IgD-negative memory B cell (primary cell): Measurements from ENCODE around the gene NUDT9. TPM values are rescaled to one million over a fixed set of nuclear protein-coding genes. Genes with fewer than 3 reads are reported as not detected.
A peak's percentile ranks its signal among the peaks of the same experiment; 100 is the strongest.
"Not testable (repeated sequence)": the region's sequence is repeated elsewhere in the genome, so short reads cannot be mapped to it uniquely, and the experiment has no call there.

Experiments used
- H3K27ac Mint-ChIP-seq, 3 donors: one replicate each; pipeline ENCODE4 v1.8.0; 2020 to 2022; ENCODE audit warnings: mild to moderate bottlenecking in 3 of 3, mixed read lengths in 3 of 3, moderate library complexity in 1 of 3
- H3K27me3 Mint-ChIP-seq: one replicate; pipeline ENCODE4 v1.8.0; 2021; ENCODE audit warnings: mixed read lengths
- H3K36me3 Mint-ChIP-seq: one replicate; pipeline ENCODE4 v1.8.0; 2020; ENCODE audit warnings: mild to moderate bottlenecking, mixed read lengths
- H3K4me1 Mint-ChIP-seq, 3 donors: one replicate each; pipeline ENCODE4 v1.8.0; 2020 to 2022; ENCODE audit warnings: mixed read lengths in 3 of 3, mild to moderate bottlenecking in 1 of 3
- H3K4me3 Mint-ChIP-seq, 4 donors: one replicate each; pipeline ENCODE4 v1.8.0; 2020 to 2022; ENCODE audit warnings: mild to moderate bottlenecking in 4 of 4, mixed read lengths in 4 of 4, moderate library complexity in 3 of 4
- H3K9me3 Mint-ChIP-seq, 3 donors: one replicate each; pipeline ENCODE4 v1.8.0; 2020 to 2021; ENCODE audit warnings: mixed read lengths in 3 of 3, mild to moderate bottlenecking in 1 of 3
- polyA plus RNA-seq: library from polyadenylated mRNA; unstranded; fragments of 300-500 nt; fragmentation: Illumina TruSeq; gene quantifications from one replicate; pipeline ENCODE4 v1.2.3, GENCODE V29; 2021

The NUDT9 gene, protein sequence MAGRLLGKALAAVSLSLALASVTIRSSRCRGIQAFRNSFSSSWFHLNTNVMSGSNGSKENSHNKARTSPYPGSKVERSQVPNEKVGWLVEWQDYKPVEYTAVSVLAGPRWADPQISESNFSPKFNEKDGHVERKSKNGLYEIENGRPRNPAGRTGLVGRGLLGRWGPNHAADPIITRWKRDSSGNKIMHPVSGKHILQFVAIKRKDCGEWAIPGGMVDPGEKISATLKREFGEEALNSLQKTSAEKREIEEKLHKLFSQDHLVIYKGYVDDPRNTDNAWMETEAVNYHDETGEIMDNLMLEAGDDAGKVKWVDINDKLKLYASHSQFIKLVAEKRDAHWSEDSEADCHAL
- 23.6 TPM for polyA plus RNA-seq

- H3K27ac Mint-ChIP-seq: peak within 1 kb of the TSS; percentile 94 to 100 (median 96)
- H3K9me3 Mint-ChIP-seq: no peaks in the 10 kb centered on the region
- peak within 1 kb of the TSS; percentile 94 to 100 (median 97) for H3K4me3 Mint-ChIP-seq
- peaks cover 22 to 29% (median 22%) of the 10 kb centered on the region in 3 donors for H3K4me1 Mint-ChIP-seq
- H3K36me3 Mint-ChIP-seq: peaks cover 2% of the 10 kb centered on the region
- H3K27me3 Mint-ChIP-seq: no peaks in the 10 kb centered on the region
Measured at GRCh38 chr4:87422104-87423052, at the start of gene NUDT9. NUDT9 (plus strand) TSS chr4:87422573; CDS start chr4:87422906, 333 bp downstream.

DNA sequence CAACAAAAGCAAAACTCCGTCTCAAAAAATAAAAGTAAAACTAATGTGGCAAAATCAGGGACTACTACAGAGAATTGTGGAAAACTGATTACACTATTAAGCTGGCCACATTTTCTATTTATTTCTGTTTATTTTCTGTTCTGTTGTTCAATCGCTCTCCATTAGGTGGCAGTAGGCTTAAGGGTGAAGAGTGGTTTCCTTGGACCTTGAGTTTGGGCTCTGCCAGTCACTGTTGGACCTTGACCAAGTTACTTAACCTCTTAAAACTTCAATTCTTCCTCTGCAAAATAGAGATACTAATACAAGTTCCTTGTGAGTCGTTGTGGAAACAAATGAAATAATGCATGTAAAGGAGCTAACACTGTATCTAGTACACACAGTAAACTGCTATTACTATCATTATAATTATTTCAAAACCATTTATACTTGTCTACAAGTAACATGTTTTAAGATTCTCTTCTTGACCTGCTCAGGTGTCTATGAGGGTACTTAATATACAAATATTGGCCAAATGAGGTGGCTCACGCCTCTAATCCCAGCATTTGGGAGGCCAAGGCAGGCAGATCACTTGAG, 46.6 kb upstream of the NUDT9 start:
- H3K9me3 Mint-ChIP-seq: no peaks in the 10 kb centered on the region
- H3K27me3 Mint-ChIP-seq: no peaks in the 10 kb centered on the region
- peaks cover 3% of the 10 kb centered on the region for H3K36me3 Mint-ChIP-seq
- H3K4me3 Mint-ChIP-seq: no peak overlapping the region
- peak overlapping the region in 1 of 3 donors; percentile 80 for H3K27ac Mint-ChIP-seq
- H3K4me1 Mint-ChIP-seq: peaks cover 3 to 4% (median 3%) of the 10 kb centered on the region in 3 donors

DNA sequence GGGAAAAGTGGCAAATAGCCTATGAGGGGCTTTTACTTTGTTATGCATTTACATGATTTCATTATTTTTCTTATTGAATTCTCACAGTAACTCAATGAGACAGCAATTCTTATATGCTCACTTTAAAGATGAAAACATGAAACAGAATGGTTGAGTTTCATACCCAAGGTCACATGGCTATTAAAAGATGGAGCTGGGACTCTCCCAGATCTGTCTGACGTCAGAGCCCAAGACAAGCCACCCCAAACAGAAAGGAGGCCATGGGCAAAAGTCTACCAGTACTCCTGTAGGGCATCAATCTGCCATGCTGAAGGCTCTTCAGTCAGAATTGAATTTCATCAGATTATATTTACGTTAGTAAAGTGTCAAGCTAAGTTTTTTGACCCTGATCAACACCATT, 44.6 kb upstream of the NUDT9 start:
- H3K27me3 Mint-ChIP-seq: no peaks in the 10 kb centered on the region
- H3K27ac Mint-ChIP-seq: peak overlapping the region in 1 of 3 donors; percentile 21
- H3K4me1 Mint-ChIP-seq: peaks cover 3 to 5% (median 4%) of the 10 kb centered on the region in 3 donors
- no peaks in the 10 kb centered on the region for H3K9me3 Mint-ChIP-seq
- H3K36me3 Mint-ChIP-seq: peaks cover 3% of the 10 kb centered on the region
- no peak overlapping the region for H3K4me3 Mint-ChIP-seq

DNA sequence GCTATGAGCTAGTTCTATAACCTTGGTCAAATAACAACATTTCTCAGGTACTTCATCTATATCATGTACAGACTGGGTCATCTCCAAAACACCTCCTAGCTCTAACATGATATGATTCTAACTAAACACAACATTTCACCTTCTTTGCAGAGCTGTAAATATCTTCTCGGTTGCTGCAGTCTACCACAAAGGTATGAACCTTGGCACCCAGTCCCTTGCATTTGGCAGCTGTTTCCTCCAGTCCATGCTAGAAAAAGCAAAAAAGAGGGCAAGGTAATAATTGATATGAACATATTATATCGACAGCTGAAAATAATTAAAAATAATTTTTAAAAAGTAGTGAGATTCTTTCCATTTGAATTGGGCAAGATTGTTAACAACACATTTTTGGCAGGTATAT, 40.3 kb upstream of the NUDT9 start:
- Mint-ChIP-seq H3K9me3 (no peaks in the 10 kb centered on the region), H3K4me1 (peaks cover 11 to 23% (median 13%) of the 10 kb centered on the region in 3 donors), H3K4me3 (peak overlapping the region in 1 of 4 donors; percentile 1), H3K27me3 (no peaks in the 10 kb centered on the region), H3K36me3 (peaks cover 3% of the 10 kb centered on the region), H3K27ac (no peak overlapping the region)

GRCh38 chr4:87382931-87383330, 39.4 kb upstream of the NUDT9 start:
- Mint-ChIP-seq H3K36me3 (peaks cover 3% of the 10 kb centered on the region), H3K4me1 (peaks cover 19 to 30% (median 19%) of the 10 kb centered on the region in 3 donors), H3K9me3 (no peaks in the 10 kb centered on the region), H3K27ac (peak overlapping the region in 2 of 3 donors; percentile 11 to 24), H3K4me3 (no peak overlapping the region), H3K27me3 (no peaks in the 10 kb centered on the region)

GRCh38 chr4:87384466-87385132, 37.8 kb upstream of the NUDT9 start:
- peak overlapping the region in 1 of 3 donors; percentile 11 for H3K27ac Mint-ChIP-seq
- not testable (repeated sequence) for H3K9me3 Mint-ChIP-seq, H3K27me3 Mint-ChIP-seq, H3K36me3 Mint-ChIP-seq
- peaks cover 30 to 43% (median 32%) of the 10 kb centered on the region in 3 donors for H3K4me1 Mint-ChIP-seq
- H3K4me3 Mint-ChIP-seq: peak overlapping the region in 1 of 4 donors; percentile 81

DNA sequence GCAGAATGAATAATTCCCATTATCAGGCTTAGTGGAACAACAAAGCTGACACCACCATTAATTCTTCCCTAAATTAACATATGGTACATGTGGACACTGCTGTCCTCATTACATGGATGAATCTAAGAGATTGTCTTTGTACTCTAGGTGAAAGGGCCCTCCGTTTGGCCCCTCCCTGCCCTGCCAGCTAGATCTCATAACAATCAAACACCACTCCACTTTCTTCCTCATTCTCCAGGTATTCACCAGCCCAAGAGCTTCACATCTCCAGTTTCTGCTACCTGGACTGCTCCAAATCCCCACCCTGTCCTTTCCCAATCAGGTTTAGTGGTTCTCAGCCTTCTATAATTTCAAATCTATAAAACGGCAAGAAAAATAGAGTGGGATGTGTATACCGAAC, 35.1 kb upstream of the NUDT9 start:
- Mint-ChIP-seq H3K36me3 (peaks cover 3% of the 10 kb centered on the region), H3K9me3 (peaks cover 0 to 4% (median 0%) of the 10 kb centered on the region in 3 donors), H3K27me3 (no peaks in the 10 kb centered on the region), H3K27ac (peak overlapping the region in 1 of 3 donors; percentile 93), H3K4me3 (peak overlapping the region in 2 of 4 donors; percentile 31 to 34), H3K4me1 (peaks cover 35 to 54% (median 46%) of the 10 kb centered on the region in 3 donors)

DNA sequence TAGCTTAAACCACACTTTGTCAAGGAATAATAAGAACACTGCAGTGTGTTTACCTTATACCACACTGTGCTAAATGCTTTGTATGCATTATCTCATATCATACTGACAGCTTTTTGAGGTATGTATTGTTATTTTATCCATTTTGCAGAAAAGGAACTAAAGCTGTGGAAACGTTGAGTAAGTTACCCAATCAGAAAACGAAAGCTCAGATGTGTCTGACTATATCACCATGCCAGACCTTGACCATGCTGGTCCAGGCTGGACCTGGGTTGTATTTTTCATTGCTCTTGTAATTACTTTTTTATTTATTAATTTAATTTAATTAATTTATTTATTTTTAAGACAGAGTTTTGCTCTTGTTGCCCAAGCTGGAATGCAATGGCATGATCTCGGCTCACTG, 33.5 kb upstream of the NUDT9 start:
- H3K4me1 Mint-ChIP-seq: peaks cover 27 to 46% (median 45%) of the 10 kb centered on the region in 3 donors
- H3K27me3 Mint-ChIP-seq: no peaks in the 10 kb centered on the region
- no peaks in the 10 kb centered on the region for H3K36me3 Mint-ChIP-seq
- peak overlapping the region in 2 of 3 donors; percentile 58 to 62 for H3K27ac Mint-ChIP-seq
- peak overlapping the region; percentile 74 to 96 (median 96) for H3K4me3 Mint-ChIP-seq
- peaks cover 0 to 4% (median 0%) of the 10 kb centered on the region in 3 donors for H3K9me3 Mint-ChIP-seq

DNA sequence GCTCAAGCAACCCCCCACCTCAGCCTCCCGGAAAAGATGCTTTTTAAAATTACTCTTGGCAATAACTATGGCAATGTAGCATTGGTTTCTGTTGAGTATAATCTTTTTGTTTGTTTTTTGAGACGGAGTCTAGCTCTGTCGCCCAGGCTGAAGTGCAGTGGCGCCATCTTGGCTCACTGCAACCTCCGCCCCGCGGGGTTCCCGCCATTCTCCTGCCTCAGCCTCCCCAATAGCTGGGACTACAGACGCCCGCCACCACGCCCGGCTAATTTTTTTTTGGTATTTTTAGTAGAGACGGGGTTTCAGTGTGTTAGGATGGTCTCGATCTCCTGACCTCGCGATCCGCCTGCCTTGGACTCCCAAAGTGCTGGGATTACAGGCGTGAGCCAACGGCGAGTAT, 32.3 kb upstream of the NUDT9 start:
- peaks cover 26 to 43% (median 42%) of the 10 kb centered on the region in 3 donors for H3K4me1 Mint-ChIP-seq
- peak overlapping the region; percentile 94 to 96 (median 96) for H3K4me3 Mint-ChIP-seq
- peak overlapping the region; percentile 8 to 58 (median 39) for H3K27ac Mint-ChIP-seq
- not testable (repeated sequence) for H3K36me3 Mint-ChIP-seq, H3K27me3 Mint-ChIP-seq, H3K9me3 Mint-ChIP-seq

DNA sequence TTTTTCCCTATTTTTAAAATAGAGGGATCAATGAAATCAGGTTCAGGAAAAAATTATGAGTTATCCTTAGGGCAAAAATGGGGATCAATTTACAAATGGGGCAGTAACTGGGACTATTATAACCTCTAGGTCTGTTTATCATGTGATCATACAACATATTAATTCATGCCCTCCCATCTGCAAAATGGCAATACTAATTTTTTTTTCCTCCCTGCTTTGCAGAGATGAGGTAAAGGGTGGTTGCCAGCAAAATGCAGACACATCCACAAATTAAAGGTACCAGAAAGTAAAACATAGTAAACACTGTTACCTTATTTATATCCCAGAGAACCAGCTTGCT, 31.9 kb upstream of the NUDT9 start:
- Mint-ChIP-seq H3K4me1 (peaks cover 26 to 40% (median 38%) of the 10 kb centered on the region in 3 donors), H3K27ac (peak overlapping the region; percentile 57 to 88 (median 58)), H3K36me3 (no peaks in the 10 kb centered on the region), H3K27me3 (peaks cover 1% of the 10 kb centered on the region), H3K9me3 (peaks cover 0 to 4% (median 0%) of the 10 kb centered on the region in 3 donors), H3K4me3 (peak overlapping the region; percentile 94 to 96 (median 96))

DNA sequence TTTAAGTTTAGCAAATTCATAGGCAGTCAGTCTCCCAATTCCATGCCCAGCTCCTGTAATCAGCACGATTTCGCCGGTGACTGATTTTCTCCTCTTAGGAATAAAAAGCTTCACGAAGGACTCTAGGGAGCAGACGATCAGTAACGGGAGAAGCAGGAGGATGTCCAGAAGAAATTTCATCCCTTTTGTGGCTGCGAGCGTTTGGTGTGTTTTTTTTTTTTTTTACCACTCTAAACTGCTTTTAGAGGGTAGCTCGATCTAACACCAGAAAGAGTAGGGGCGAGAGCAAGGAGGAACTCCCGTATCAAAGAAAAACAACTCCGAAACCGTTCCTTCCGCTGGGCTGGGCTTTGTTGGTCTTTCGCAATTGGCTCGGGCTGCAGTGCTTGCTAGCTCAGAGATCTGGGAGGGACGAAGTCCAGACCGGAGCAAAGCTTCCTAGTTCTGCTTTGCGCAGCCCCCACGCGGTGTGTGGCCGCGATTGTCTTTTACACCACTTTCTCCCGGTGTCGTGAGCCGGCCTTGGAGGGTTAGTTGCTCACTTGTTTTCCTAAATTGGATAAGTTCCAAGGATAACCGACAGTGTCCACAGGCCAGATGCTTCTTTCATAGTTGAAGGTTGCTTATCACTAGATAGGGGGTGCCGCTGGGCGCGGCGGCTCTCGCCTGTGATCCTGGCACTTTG, 31.3 kb upstream of the NUDT9 start, which contains the start of gene HSD17B11:
TSS of gene HSD17B11 (minus strand) at position 298 of the 685 bp plus-strand sequence. CDS start at position 180, 118 bp downstream.
- Mint-ChIP-seq H3K27me3 (peaks cover 1% of the 10 kb centered on the region), H3K27ac (peak within 1 kb of the TSS; percentile 57 to 88 (median 58)), H3K4me1 (peaks cover 26 to 40% (median 38%) of the 10 kb centered on the region in 3 donors), H3K4me3 (peak within 1 kb of the TSS; percentile 94 to 96 (median 96)), H3K36me3 (no peaks in the 10 kb centered on the region), H3K9me3 (peaks cover 0 to 4% (median 0%) of the 10 kb centered on the region in 3 donors)

GRCh38 chr4:87391576-87392054, 30.8 kb upstream of the NUDT9 start:
- H3K27ac Mint-ChIP-seq: peak overlapping the region; percentile 57 to 88 (median 58)
- H3K9me3 Mint-ChIP-seq: peaks cover 0 to 4% (median 0%) of the 10 kb centered on the region in 3 donors
- peaks cover 1% of the 10 kb centered on the region for H3K27me3 Mint-ChIP-seq
- peak overlapping the region; percentile 94 to 96 (median 96) for H3K4me3 Mint-ChIP-seq
- no peaks in the 10 kb centered on the region for H3K36me3 Mint-ChIP-seq
- peaks cover 26 to 39% (median 38%) of the 10 kb centered on the region in 3 donors for H3K4me1 Mint-ChIP-seq

DNA sequence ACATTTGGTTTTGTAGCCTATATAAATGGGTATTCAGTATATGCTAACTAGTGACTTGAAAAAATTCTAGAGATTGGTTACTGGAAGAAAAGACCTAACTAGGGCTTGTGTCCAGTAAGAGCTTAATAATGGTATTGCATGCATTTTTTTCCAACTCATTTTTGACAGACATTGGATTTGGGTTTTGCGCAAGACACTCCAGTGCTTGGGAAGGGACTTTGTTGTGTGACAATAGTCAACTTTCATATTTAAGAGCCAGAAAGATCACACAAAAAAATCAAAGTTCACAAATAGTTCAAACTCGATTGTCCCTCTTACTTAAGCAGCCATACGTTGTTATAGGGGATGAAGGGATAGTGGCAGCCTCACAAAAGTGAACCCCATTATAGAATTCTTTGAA, 30.2 kb upstream of the NUDT9 start:
- peaks cover 22 to 35% (median 34%) of the 10 kb centered on the region in 3 donors for H3K4me1 Mint-ChIP-seq
- H3K27ac Mint-ChIP-seq: peak overlapping the region in 1 of 3 donors; percentile 10
- peaks cover 1% of the 10 kb centered on the region for H3K27me3 Mint-ChIP-seq
- H3K36me3 Mint-ChIP-seq: no peaks in the 10 kb centered on the region
- peak overlapping the region; percentile 16 to 96 (median 70) for H3K4me3 Mint-ChIP-seq
- H3K9me3 Mint-ChIP-seq: peaks cover 0 to 4% (median 0%) of the 10 kb centered on the region in 3 donors
